ENCODE measurements around the gene STXBP1. TPM values are rescaled to one million over a fixed set of nuclear protein-coding genes. Genes with fewer than 3 reads are reported as not detected.

The STXBP1 gene
- total and polyA plus RNA-seq, 8 donors, result 5.2 to 77.7 (median 17.6) TPM

DNA sequence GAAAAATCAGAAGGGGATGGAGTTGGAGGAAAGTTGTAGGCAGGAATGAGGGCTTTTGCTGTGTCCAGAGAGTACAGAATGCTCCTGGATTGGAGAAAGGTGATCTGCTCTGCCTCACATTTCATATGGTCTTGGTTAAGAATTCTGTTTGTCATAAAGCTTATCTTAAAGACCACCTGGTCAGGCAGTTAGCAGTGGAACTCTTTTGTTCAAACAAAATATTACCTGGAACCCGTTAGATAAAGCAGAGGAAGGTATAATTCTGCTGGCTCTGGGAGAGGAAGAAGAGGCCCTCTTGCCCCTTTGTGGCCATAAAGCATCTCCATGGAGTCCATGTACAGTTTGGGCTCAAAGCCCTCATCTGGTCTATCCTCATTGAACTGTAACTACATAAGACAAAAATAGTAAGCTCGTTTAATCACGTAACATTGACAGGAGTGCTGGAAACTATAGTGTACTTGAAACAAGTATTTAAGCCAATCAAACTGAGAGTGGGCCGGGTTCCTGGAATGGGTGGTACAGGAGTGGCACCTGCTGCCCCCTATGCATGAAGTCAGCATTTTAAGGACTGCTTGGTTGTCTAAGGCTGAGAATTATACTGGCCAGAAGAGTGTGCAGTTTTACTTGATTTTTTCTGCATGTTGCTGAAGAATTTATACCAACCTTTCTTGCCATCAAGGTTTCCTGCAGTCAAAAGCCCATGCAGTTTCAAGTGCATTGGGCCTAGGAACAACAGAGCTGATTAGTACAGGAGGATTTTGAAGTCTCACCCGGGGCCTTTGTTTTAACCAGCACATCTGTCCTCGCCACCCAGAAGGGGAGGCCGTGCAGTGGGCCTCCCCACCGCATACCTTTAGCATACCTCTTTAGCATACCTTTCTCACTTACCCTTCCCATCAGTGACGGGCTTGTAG, 39.9 kb downstream of the STXBP1 start:
- Histone ChIP-seq H3K27me3 (no peaks in the 10 kb centered on the region), H3K4me3 (no peak overlapping the region), H3K36me3 (peaks cover 0 to 42% (median 27%) of the 10 kb centered on the region in 4 donors), H3K4me1 (peaks cover 0 to 6% (median 0%) of the 10 kb centered on the region in 4 donors), H3K27ac (no peak overlapping the region), H3K9me3 (no peaks in the 10 kb centered on the region)
- intact Hi-C loops (cut with DNase I; ENCODE audit: low total_unique reads), result no loop called here
- WGBS, 5 donors, result 77 to 83% (median 79%) methylated on average over 9 of the region's 9 CpGs
- DNase-seq, result no peak
- TF ChIP-seq EP300 (IDR thresholded peaks at IDR 0.05) (no peak), POLR2A (IDR thresholded peaks at IDR 0.05) (no peak), POLR2AphosphoS5 (IDR thresholded peaks at IDR 0.05) (no peak)
- TF ChIP-seq, protein P1, sequence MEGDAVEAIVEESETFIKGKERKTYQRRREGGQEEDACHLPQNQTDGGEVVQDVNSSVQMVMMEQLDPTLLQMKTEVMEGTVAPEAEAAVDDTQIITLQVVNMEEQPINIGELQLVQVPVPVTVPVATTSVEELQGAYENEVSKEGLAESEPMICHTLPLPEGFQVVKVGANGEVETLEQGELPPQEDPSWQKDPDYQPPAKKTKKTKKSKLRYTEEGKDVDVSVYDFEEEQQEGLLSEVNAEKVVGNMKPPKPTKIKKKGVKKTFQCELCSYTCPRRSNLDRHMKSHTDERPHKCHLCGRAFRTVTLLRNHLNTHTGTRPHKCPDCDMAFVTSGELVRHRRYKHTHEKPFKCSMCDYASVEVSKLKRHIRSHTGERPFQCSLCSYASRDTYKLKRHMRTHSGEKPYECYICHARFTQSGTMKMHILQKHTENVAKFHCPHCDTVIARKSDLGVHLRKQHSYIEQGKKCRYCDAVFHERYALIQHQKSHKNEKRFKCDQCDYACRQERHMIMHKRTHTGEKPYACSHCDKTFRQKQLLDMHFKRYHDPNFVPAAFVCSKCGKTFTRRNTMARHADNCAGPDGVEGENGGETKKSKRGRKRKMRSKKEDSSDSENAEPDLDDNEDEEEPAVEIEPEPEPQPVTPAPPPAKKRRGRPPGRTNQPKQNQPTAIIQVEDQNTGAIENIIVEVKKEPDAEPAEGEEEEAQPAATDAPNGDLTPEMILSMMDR (IDR thresholded peaks at IDR 0.05), result no peak

DNA sequence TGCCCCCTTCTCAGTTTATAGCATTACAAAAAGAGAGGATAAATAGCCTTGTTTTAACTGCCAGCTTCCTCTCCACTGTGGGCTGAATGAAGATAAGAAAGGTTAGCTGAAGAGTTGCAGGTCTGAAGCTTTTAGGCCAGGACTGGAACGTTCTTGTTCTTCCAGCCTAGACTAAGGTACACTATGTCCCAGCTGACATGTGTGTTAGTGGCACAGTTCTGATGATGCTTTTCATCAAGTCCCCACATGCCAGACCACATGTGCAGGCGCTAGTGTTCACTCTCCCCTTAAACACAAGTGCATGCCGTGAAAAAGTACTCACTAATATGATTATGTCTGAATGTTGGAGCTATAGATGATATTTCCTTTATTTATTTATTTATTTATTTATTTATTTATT, 40.7 kb downstream of the STXBP1 start:
- DNase-seq, result no peak
- WGBS, 5 donors, result 79 to 87% (median 84%) methylated on average over 3 of the region's 3 CpGs
- H3K9me3 ChIP-seq, result no peaks in the 10 kb centered on the region
- intact Hi-C loops (cut with DNase I; ENCODE audit: low total_unique reads), result no loop called here
- peaks cover 0 to 42% (median 27%) of the 10 kb centered on the region in 4 donors for H3K36me3 ChIP-seq
- H3K27ac ChIP-seq, result no peak overlapping the region
- peaks cover 0 to 2% (median 0%) of the 10 kb centered on the region in 4 donors for H3K4me1 ChIP-seq
- TF ChIP-seq EP300 (IDR thresholded peaks at IDR 0.05) (no peak), POLR2A (IDR thresholded peaks at IDR 0.05) (no peak), POLR2AphosphoS5 (IDR thresholded peaks at IDR 0.05) (no peak)
- TF ChIP-seq, protein P1 (IDR thresholded peaks at IDR 0.05), result no peak
- no peak overlapping the region for H3K4me3 ChIP-seq
- H3K27me3 ChIP-seq, result no peaks in the 10 kb centered on the region

DNA sequence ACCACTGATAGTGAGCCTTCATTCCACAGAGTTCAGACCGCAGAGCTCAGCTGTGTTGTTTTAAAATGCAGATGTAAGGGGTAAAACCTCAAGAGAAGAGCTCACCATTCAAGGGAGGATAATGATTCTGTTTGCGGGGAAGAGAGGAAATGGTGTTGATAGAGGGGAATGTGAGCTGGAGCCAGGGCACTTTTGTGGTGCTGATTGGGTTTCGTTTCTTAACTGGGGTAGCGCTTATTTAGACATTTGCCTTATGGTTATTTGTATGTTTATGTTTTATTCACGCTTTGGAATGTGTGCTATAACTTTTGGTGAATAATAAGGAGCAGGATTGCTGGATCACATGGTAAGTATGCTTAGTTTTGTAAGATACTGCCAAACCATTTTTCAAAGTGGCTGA, 42.5 kb downstream of the STXBP1 start:
- Histone ChIP-seq H3K27me3 (no peaks in the 10 kb centered on the region), H3K27ac (no peak overlapping the region), H3K36me3 (peaks cover 0 to 54% (median 32%) of the 10 kb centered on the region in 4 donors), H3K4me3 (no peak overlapping the region), H3K4me1 (no peaks in the 10 kb centered on the region), H3K9me3 (no peaks in the 10 kb centered on the region)
- TF ChIP-seq, protein P1 (IDR thresholded peaks at IDR 0.05), result no peak
- TF ChIP-seq POLR2A (IDR thresholded peaks at IDR 0.05) (no peak), POLR2AphosphoS5 (IDR thresholded peaks at IDR 0.05) (no peak), EP300 (IDR thresholded peaks at IDR 0.05) (no peak)
- intact Hi-C loops (cut with DNase I; ENCODE audit: low total_unique reads), result no loop called here
- DNase-seq, result no peak
- WGBS, 5 donors, result 80 to 91% (median 85%) methylated on average over 5 of the region's 5 CpGs

DNA sequence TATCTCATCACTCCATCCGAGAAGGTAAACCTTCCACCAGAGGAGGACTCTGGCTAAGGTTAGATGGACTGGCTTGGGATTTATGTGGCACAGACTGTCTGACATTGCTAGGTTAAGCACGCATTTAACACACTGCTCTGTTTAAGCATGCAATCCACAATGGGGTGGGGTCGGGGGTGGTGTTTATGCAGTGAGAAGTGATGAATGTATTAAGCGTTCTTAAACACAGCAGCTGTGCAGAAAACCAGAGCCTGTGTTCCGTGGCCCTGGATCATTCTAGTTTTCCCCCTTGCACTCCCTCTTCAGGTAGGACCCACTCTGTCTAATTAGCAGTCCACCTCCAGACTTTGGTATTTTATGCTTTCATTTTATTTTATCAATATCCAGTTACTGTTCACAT, 46.4 kb downstream of the STXBP1 start:
- Histone ChIP-seq H3K4me3 (no peak overlapping the region), H3K4me1 (peaks cover 0 to 4% (median 0%) of the 10 kb centered on the region in 4 donors), H3K9me3 (no peaks in the 10 kb centered on the region), H3K36me3 (peaks cover 0 to 69% (median 53%) of the 10 kb centered on the region in 4 donors), H3K27me3 (no peaks in the 10 kb centered on the region), H3K27ac (no peak overlapping the region)
- WGBS, 5 donors, result 78 to 83% (median 79%) methylated on average over 5 of the region's 5 CpGs
- TF ChIP-seq EP300 (IDR thresholded peaks at IDR 0.05) (no peak), POLR2A (IDR thresholded peaks at IDR 0.05) (no peak), POLR2AphosphoS5 (IDR thresholded peaks at IDR 0.05) (no peak)
- TF ChIP-seq, protein P1 (IDR thresholded peaks at IDR 0.05), result no peak
- intact Hi-C loops (cut with DNase I; ENCODE audit: low total_unique reads), result no loop called here
- DNase-seq, result no peak

Measured in stomach (tissue), 9 donors.